IMR-90 (cell line): Measurements from ENCODE around the gene ERC2. TPM values are rescaled to one million over a fixed set of nuclear protein-coding genes. Genes with fewer than 3 reads are reported as not detected.

Source experiments
- ATAC-seq: fragments of 200-7000 bp; cut with Tn5 transposase; 2 replicates; pipeline ENCODE4 v1.9.1; 2020; ENCODE audit warnings: low read depth, mild to moderate bottlenecking, moderate library complexity
- BruUV-seq: library from RNA; stranded (reverse); fragments of 400-500 nt; replicated peaks from 2 replicates; lab custom pipeline; 2021; lab: Mats Ljungman, UMichigan
- CTCF ChIA-PET: fragments of 300-600 bp; formaldehyde crosslinking; extraction: SDS; loops from one replicate; lab custom pipeline; 2021; ENCODE audit warnings: antibody characterized with exemption; lab: Yijun Ruan, JAX
- POLR2A ChIA-PET: fragments of 300-600 bp; sonication (Branson Sonifier 250); formaldehyde crosslinking; loops from one replicate; lab custom pipeline; 2022; ENCODE audit warnings: antibody characterized with exemption; ENCODE audit not compliant: unreplicated experiment; lab: Charles Lee
- DNase-seq: peaks from one replicate; pipeline ENCODE4 v3.0.0; 2013
- H2AFZ ChIP-seq: replicated peaks from 2 replicates; pipeline ENCODE3; 2013; ENCODE audit warnings: low read length, mild to moderate bottlenecking; ENCODE audit not compliant: poor library complexity
- H2AK5ac ChIP-seq: 2 replicates; pipeline ENCODE4 v1.6.1; 2013; ENCODE audit warnings: low read depth, low read length, inconsistent platforms
- H2AK9ac ChIP-seq: replicated peaks from 2 replicates; pipeline ENCODE3; 2013; ENCODE audit warnings: mild to moderate bottlenecking, low read depth, low read length, moderate library complexity; ENCODE audit not compliant: poor library complexity
- H2BK120ac ChIP-seq: 2 replicates; pipeline ENCODE4 v1.6.1; 2013; ENCODE audit warnings: low read depth, low read length, inconsistent platforms
- H2BK15ac ChIP-seq: 3 replicates; pipeline ENCODE4 v1.6.1; 2013; ENCODE audit warnings: low read depth, low read length, inconsistent platforms
- H2BK20ac ChIP-seq: 2 replicates; pipeline ENCODE4 v1.6.1; 2013; ENCODE audit warnings: low read depth, mild to moderate bottlenecking, inconsistent platforms, low read length, moderate library complexity
- H2BK5ac ChIP-seq: 2 replicates; pipeline ENCODE4 v1.6.1; 2013; ENCODE audit warnings: mild to moderate bottlenecking, low read depth, low read length, inconsistent platforms; ENCODE audit not compliant: poor library complexity, severe bottlenecking
- H3K14ac ChIP-seq: replicated peaks from 2 replicates; pipeline ENCODE4 v1.6.1; 2013; ENCODE audit warnings: low read depth, low read length, inconsistent platforms
- H3K18ac ChIP-seq: 2 replicates; pipeline ENCODE4 v1.6.1; 2013; ENCODE audit warnings: low read depth, low read length, control low read depth
- H3K23ac ChIP-seq: 2 replicates; pipeline ENCODE4 v1.6.1; 2013; ENCODE audit warnings: low read depth, low read length, inconsistent platforms
- H3K27ac ChIP-seq: 2 replicates; pipeline ENCODE4 v1.5.1; 2013; ENCODE audit warnings: mild to moderate bottlenecking, control low read depth, low read length; ENCODE audit not compliant: insufficient read depth
- H3K27me3 ChIP-seq: 2 replicates; pipeline ENCODE4 v1.6.1; 2013; ENCODE audit warnings: low read length; ENCODE audit not compliant: control insufficient read depth, insufficient read depth
- H3K36me3 ChIP-seq: 2 replicates; pipeline ENCODE4 v1.6.1; 2013; ENCODE audit warnings: low read length, mixed read lengths; ENCODE audit not compliant: control insufficient read depth, insufficient read depth
- H3K4ac ChIP-seq: 2 replicates; pipeline ENCODE4 v1.6.1; 2013; ENCODE audit warnings: low read depth, low read length, inconsistent platforms
- H3K4me1 ChIP-seq: 2 replicates; pipeline ENCODE4 v1.6.1; 2013; ENCODE audit warnings: low read length, mixed read lengths; ENCODE audit not compliant: control insufficient read depth, insufficient read depth
- H3K4me2 ChIP-seq: 2 replicates; pipeline ENCODE4 v1.6.1; 2013; ENCODE audit warnings: low read depth, mild to moderate bottlenecking, control low read depth, low read length, moderate library complexity
- H3K4me3 ChIP-seq: 2 replicates; pipeline ENCODE4 v1.5.1; 2013; ENCODE audit warnings: low read depth, mild to moderate bottlenecking, control low read depth, low read length, moderate library complexity; ENCODE audit not compliant: insufficient read depth
- H3K56ac ChIP-seq: 2 replicates; pipeline ENCODE4 v1.6.1; 2013; ENCODE audit warnings: low read length, inconsistent platforms; ENCODE audit not compliant: insufficient read depth; ENCODE audit errors: extremely low read depth
- H3K79me1 ChIP-seq, 2 experiments: 2 replicates each; pipeline ENCODE4 v1.6.1; 2013; ENCODE audit warnings: low read length in 2 of 2, inconsistent platforms in 1 of 2, low read depth in 1 of 2
- H3K9ac ChIP-seq: 2 replicates; pipeline ENCODE4 v1.6.1; 2013; ENCODE audit warnings: low read depth, low read length, control low read depth
- H3K9me1 ChIP-seq: 2 replicates; pipeline ENCODE4 v1.6.1; 2013; ENCODE audit warnings: low read length, inconsistent platforms; ENCODE audit not compliant: insufficient read depth
- H3K9me3 ChIP-seq: 2 replicates; pipeline ENCODE4 v1.6.1; 2013; ENCODE audit warnings: low read length; ENCODE audit not compliant: control insufficient read depth, insufficient read depth
- H4K20me1 ChIP-seq: 2 replicates; pipeline ENCODE4 v1.6.1; 2013; ENCODE audit warnings: low read length, inconsistent platforms; ENCODE audit not compliant: insufficient read depth
- H4K5ac ChIP-seq: 2 replicates; pipeline ENCODE4 v1.6.1; 2013; ENCODE audit warnings: mild to moderate bottlenecking, low read depth, low read length, control low read depth
- H4K8ac ChIP-seq, 2 experiments: 2 replicates each; pipeline ENCODE4 v1.6.1; 2013; ENCODE audit warnings: low read depth in 2 of 2, low read length in 2 of 2, control low read depth in 1 of 2, inconsistent platforms in 1 of 2
- H4K91ac ChIP-seq: 2 replicates; pipeline ENCODE4 v1.6.1; 2013; ENCODE audit warnings: low read depth, low read length, inconsistent platforms; ENCODE audit not compliant: insufficient read depth
- CEBPB ChIP-seq: IDR thresholded peaks from 2 replicates; pipeline ENCODE4 v1.6.1; 2012; ENCODE audit warnings: low read depth, low read length, improper control_type of control experiment
- CHD1 ChIP-seq: IDR thresholded peaks from 2 replicates; pipeline ENCODE4 v1.6.1; 2012; ENCODE audit warnings: low read depth, low read length, improper control_type of control experiment
- CTCF ChIP-seq: conservative IDR thresholded peaks from 2 replicates; pipeline ENCODE4 v1.5.1; 2012; ENCODE audit warnings: mild to moderate bottlenecking, low read depth, low read length, improper control_type of control experiment
- ELK1 ChIP-seq: fragments of 150-350 bp; IDR thresholded peaks from 2 replicates; pipeline ENCODE4 v1.6.1; 2016; ENCODE audit warnings: low read depth, mild to moderate bottlenecking, low read length, moderate library complexity, borderline replicate concordance
- FOS ChIP-seq: fragments of 150-350 bp; IDR thresholded peaks from 2 replicates; pipeline ENCODE4 v1.6.1; 2016; ENCODE audit warnings: low read depth, low read length
- MAFK ChIP-seq: IDR thresholded peaks from 2 replicates; pipeline ENCODE4 v1.6.1; 2012; ENCODE audit warnings: low read depth, low read length, improper control_type of control experiment
- NFE2L2 ChIP-seq: fragments of 150-350 bp; IDR thresholded peaks from 2 replicates; pipeline ENCODE4 v1.6.1; 2016; ENCODE audit warnings: low read depth, mild to moderate bottlenecking, low read length
- RAD21 ChIP-seq: IDR thresholded peaks from 2 replicates; pipeline ENCODE4 v1.6.1; 2012; ENCODE audit warnings: low read length, improper control_type of control experiment
- RCOR1 ChIP-seq: IDR thresholded peaks from 2 replicates; pipeline ENCODE4 v1.6.1; 2012; ENCODE audit warnings: mild to moderate bottlenecking, low read length, improper control_type of control experiment; ENCODE audit not compliant: insufficient replicate concordance
- RFX5 ChIP-seq: IDR thresholded peaks from 2 replicates; pipeline ENCODE4 v1.8.0; 2012; ENCODE audit warnings: low read depth, mild to moderate bottlenecking, low read length, moderate library complexity
- SMC3 ChIP-seq: fragments of 150-350 bp; IDR thresholded peaks from 2 replicates; pipeline ENCODE4 v1.6.1; 2016; ENCODE audit warnings: low read depth, mild to moderate bottlenecking, antibody characterized with exemption, low read length, moderate library complexity
- USF2 ChIP-seq: fragments of 150-350 bp; IDR thresholded peaks from 2 replicates; pipeline ENCODE4 v1.6.1; 2017; ENCODE audit warnings: mild to moderate bottlenecking, antibody characterized with exemption, low read length, low read depth
- WGBS, 2 experiments: methylation state at CpG; one replicate each; pipeline versions ENCODE4 v1.1.5 to v1.1.7; 2013; ENCODE audit warnings: missing lambda C conversion rate in 2 of 2; ENCODE audit not compliant: insufficient read length in 1 of 2; ENCODE audit errors: extremely low coverage in 2 of 2; 5-methylcytosine and 5-hydroxymethylcytosine counted together
- dilution Hi-C: fragments of 300-500 bp; cut with HindIII; formaldehyde crosslinking; loops from one replicate; pipeline ENCODE4 v1.14.3; 2018; ENCODE audit warnings: low sequenced_read_pairs; ENCODE audit not compliant: unreplicated experiment
- in situ Hi-C: fragments of 300-500 bp; cut with MboI; formaldehyde crosslinking; loops from 3 replicates; pipeline ENCODE4 v1.14.3; 2019; ENCODE audit warnings: low sequenced_read_pairs, inconsistent platforms, mixed read lengths
- intact Hi-C: fragments of 100-400 bp; cut with micrococcal nuclease; formaldehyde crosslinking; loops from 2 replicates; pipeline ENCODE4 v1.10.0; 2022
- polyA plus RNA-seq, 3 experiments: library from polyadenylated mRNA; depleted of rRNA; stranded (reverse); fragments of >200 nt; gene quantifications; 2 replicates each; pipeline ENCODE4 v1.2.3, GENCODE V29; 2012; ENCODE audit warnings: low replicate concordance in 1 of 3
- total RNA-seq: library from RNA; depleted of rRNA; stranded (reverse); fragments of >200 nt; gene quantifications from 2 replicates; pipeline ENCODE4 v1.2.3, GENCODE V29; 2012

ERC2 gene
- total and polyA plus RNA-seq, 2 of the 4 experiments (the other 2 are of a cell fraction), result 0.17 to 0.18 TPM

GRCh38 chr3:56303487-56303886 lies 164.8 kb downstream of the ERC2 start:
- H3K9me3 ChIP-seq, result no peaks in the 10 kb centered on the region
- dilution Hi-C loops (no loop called here), intact Hi-C loops (loop anchor here (5.0 kb wide), 1 partner anchor 1871 kb away; no protein-coding TSS in a partner anchor), in situ Hi-C loops (no loop called here)
- no peaks in the 10 kb centered on the region for H3K27me3 ChIP-seq
- H2BK15ac ChIP-seq, result no peak overlapping the region
- DNase-seq (peak; percentile 36), ATAC-seq (peak; percentile 89)
- H3K23ac ChIP-seq, result no peak overlapping the region
- no peak overlapping the region for H2BK20ac ChIP-seq
- no peak overlapping the region for H4K8ac ChIP-seq
- no peaks in the 10 kb centered on the region for H4K20me1 ChIP-seq
- no peak overlapping the region for H2BK120ac ChIP-seq
- no peak overlapping the region for H4K5ac ChIP-seq
- no peak overlapping the region for H3K18ac ChIP-seq
- H3K4me3 ChIP-seq, result no peak overlapping the region
- no peak overlapping the region for H3K14ac ChIP-seq
- no CpG with 5 or more reads among the region's 5 CpGs for WGBS, 2 experiments
- ChIA-PET CTCF (interaction anchor here (0.6 kb wide), 1 partner anchor 479 kb away, joined by 4 read pairs; no protein-coding TSS in a partner anchor), POLR2A (no interaction called here)
- no peaks in the 10 kb centered on the region for H3K79me1 ChIP-seq
- no TSS peak for BruUV-seq
- no peak overlapping the region for H2AK9ac ChIP-seq
- no peak overlapping the region for H4K91ac ChIP-seq
- H3K36me3 ChIP-seq, result no peaks in the 10 kb centered on the region
- no peak overlapping the region for H3K4me2 ChIP-seq
- H3K9ac ChIP-seq, result no peak overlapping the region
- H3K4me1 ChIP-seq, result no peaks in the 10 kb centered on the region
- no peak overlapping the region for H2AFZ ChIP-seq
- no peak for TF ChIP-seq CEBPB
- TF ChIP-seq RAD21, result peak; percentile 41
- TF ChIP-seq FOS, result no peak
- TF ChIP-seq SMC3, result peak; percentile 37; the same call in 1 of the 2 replicates
- TF ChIP-seq NFE2L2, result no peak
- TF ChIP-seq CHD1, result no peak
- TF ChIP-seq RFX5, result no peak
- peak; percentile 48 for TF ChIP-seq CTCF
- TF ChIP-seq RCOR1, result no peak
- no peak for TF ChIP-seq USF2
- TF ChIP-seq ELK1, result no peak
- no peak for TF ChIP-seq MAFK
- H3K27ac ChIP-seq, result no peak overlapping the region
- H2BK5ac ChIP-seq, result no peak overlapping the region
- H3K56ac ChIP-seq, result no peak overlapping the region
- H3K4ac ChIP-seq, result no peak overlapping the region
- H3K9me1 ChIP-seq, result no peaks in the 10 kb centered on the region
- H2AK5ac ChIP-seq, result no peak overlapping the region
